OCI-M1 (cell line): ENCODE data around the gene ZC3H14.
A peak's percentile ranks its signal among the peaks of the same experiment; 100 is the strongest.
"Not testable (repeated sequence)": the region's sequence is repeated elsewhere in the genome, so short reads cannot be mapped to it uniquely, and the experiment has no call there.

ENCODE experiments used
- DNase-seq: peaks from one replicate; lab custom pipeline; 2025; lab: John Stamatoyannopoulos, UW

Gene ZC3H14, protein sequence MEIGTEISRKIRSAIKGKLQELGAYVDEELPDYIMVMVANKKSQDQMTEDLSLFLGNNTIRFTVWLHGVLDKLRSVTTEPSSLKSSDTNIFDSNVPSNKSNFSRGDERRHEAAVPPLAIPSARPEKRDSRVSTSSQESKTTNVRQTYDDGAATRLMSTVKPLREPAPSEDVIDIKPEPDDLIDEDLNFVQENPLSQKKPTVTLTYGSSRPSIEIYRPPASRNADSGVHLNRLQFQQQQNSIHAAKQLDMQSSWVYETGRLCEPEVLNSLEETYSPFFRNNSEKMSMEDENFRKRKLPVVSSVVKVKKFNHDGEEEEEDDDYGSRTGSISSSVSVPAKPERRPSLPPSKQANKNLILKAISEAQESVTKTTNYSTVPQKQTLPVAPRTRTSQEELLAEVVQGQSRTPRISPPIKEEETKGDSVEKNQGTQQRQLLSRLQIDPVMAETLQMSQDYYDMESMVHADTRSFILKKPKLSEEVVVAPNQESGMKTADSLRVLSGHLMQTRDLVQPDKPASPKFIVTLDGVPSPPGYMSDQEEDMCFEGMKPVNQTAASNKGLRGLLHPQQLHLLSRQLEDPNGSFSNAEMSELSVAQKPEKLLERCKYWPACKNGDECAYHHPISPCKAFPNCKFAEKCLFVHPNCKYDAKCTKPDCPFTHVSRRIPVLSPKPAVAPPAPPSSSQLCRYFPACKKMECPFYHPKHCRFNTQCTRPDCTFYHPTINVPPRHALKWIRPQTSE

DNA sequence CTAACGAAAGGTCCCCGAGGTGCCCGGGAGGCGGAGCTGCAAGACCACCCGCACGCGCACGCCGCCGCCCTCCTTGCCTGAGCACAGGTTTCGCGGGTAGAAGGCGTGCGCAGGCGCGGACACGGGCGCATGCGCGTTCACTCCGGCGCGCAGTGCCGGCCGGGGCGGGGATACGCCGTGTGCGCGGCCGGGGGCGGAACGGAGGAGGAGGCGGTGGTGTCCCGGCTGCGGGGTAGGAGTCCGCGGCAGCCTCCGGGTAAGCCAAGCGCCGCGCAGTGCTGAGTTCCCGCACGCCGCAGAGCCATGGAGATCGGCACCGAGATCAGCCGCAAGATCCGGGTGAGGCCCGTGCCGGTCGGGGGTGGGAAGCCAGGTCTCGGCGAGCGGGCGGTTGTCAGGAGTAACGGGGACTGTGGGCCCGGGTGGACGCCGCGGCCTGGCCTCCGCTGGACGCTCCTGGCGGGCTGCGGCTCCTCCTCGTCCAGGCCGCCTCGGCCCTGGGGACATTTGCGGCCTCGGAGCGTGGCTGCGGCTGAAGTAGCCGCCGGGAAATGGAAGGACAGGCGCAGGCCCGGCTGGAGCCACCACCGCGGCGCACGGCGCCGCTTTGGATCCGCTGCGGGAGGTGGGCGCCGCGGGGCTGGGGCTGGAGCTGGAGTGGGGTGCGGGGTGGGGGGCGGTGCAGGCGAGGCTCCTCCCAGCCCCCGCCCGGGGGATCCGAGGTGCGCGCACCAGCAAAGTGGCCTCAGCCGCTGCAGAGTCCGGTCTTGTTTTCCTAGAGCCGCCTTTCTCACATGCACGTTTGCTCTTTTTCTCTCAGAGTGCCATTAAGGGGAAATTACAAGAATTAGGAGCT is at the start of gene ZC3H14:
Gene ZC3H14 (plus strand): TSS at position 207 of the 856 bp plus-strand sequence. CDS start 97 bp downstream, at position 304.
- DNase-seq, result peak; percentile 87

DNA sequence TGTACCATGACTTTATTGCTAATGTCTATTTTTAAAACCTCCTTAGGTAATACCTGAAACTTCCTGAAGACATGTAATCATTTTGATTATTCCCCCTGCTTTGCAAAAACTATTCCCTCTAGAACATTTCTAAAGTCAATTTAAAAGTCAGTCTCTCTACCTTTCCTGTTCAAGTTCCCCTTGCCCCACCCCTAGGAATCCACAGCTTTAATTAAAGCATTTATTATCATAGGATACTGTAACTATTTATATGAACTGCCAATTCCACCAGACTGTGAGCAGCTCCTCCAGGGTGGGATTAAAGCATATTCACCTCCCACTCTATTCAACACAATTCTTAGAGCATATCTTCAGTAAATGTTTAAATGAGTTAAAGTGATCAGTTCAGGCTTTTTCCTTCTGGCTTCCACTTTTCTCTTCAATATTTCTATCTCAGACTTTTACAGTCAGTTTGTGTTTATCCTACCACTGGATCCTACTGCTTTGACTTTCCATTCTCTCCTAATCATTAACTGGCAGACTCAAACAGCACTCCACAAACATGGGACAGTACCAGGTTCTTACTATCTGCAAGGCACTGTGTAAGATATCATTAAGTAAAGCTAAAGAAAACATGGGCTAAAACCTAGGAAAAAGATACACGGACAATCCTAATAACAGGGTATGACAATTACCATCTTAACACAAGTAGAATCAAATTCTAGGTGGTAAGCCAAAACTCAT is 47.2 kb upstream of the ZC3H14 start:
- no peak for DNase-seq

DNA sequence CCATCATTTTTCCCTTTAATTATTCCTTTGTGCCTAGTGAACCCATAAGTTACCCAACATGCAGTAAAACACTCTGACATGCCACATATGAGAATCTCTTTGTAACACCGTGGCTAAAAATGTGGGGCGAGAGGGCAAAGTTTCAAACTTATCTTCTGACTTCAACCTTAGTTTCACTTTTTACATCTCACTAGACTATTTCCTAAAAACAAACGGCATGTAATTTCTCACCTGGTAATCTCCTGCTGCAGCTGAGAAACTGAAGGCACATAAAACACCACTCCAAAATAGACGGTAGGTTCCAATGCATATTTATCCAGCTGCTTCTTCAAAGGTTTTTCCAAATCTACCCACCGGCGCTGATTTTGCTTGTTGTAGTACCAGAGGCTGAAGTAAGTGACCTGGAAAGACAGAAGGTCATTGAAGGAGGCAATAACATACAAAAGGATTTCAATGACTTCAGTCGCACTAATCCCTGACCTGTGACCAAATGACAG is 45.9 kb upstream of the ZC3H14 start:
- DNase-seq, result no peak

DNA sequence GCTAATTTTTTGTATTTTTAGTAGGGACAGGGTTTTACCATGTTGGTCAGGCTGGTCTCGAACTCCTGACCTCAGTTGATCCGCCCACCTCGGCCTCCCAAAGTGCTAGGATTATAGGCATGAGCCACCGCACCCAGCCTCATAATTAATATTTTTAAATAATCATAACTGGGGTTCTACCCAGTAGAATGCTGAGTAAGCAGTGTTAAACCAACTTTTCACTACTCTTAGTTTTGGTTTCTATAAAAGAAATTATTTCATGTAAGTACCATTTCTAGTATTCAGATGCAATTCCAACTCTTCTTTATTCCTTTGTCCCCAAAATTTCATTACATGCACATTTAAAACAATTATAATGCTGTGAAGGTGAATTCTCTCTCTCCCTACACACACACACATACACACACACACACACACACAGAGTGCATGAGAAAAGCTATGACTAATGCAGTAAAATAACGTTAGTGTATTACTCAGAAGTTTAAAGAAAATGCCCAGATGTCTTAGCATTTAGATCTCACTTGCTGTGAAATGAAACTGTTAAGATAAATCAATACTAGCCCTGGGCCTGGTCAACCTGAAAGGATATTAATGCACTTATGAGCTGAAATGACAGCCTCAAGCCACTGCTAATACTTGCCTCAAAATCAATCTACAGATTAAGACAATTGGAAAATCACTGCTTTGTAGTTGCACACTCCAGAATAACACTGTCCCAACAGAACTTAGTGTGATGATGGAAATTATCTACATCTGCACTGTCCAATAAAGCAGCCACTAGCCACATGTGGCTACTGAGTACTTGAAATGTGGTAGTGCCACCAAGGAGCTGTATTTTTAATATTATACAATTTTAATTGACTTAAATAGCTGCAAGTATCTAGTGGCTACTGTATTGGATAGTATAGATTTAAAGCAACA is 44.0 kb upstream of the ZC3H14 start:
- no peak for DNase-seq

DNA sequence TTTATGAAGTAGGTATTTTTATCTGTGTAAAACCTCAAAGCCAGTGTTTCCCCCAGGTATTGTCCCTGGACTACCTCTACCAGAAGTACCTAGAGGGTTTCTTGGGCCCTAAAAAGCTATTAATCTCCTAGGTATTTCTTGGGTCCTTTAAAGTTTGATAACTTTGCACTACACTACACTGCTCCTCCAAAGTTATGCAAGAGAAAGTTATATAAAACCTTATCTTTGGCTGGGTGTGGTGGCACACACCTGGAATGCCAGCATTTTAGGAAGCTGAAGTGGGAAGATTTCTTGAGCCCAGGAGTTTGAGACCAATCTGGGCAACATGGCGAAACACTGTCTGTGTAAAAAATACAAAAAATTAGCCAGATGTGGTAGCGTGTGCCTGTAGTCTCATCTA is 42.9 kb upstream of the ZC3H14 start:
- DNase-seq, result no peak

DNA sequence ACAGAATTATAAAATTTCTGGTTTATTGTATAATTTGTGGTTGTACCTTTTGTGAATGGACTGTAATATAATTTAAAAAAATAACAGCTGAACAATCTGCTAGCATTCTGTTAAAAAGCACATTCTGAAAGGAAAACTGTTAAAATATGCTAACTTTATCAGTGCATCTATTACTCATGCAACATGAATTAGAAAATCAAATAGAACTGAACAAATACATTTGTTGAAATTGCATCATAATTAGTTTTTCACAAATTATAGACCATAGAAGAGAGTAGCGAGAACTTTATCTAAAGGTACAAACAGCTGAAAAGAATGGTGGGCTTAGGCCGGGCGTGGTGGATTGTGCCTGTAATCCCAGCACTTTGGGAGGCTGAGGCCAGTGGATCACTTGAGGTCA is 41.0 kb upstream of the ZC3H14 start:
- no peak for DNase-seq

DNA sequence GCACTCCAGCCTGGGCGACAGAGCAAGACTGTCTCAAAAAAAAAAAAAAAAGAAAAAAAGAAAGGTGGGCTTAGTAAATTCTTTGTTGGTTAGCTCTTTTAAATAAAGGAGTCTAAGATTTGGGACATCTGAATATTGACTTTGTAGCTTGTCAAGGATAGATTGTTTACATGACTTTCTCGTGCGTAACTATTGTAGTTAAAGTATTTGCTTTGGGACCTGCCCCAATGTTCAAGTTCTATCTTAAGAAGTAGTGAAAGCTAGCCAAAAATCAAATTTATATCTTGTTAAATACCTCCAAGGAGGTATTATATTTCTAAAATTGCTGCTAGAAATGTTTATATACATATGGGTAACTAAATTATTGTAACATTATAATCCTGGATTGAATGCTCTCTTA is 40.4 kb upstream of the ZC3H14 start:
- no peak for DNase-seq

DNA sequence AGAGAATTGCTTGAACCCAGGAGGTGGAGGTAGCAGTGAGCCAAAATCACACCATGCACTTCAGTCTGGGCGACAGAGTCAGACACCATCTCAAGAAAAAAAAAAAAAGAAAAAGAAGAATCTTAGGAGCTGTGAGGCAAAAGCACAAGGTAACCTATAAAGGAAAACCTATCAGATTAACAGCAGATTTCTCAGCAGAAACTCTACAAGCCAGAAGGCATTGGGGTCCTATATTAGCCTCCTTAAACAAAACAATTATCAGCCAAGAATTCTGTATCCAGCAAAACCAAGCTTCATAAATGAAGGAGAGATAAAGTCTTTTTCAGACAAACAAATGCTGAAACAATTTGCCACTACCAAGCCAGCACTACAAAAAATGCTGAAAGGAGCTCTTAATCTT is 32.9 kb upstream of the ZC3H14 start:
- not testable (repeated sequence) for DNase-seq

DNA sequence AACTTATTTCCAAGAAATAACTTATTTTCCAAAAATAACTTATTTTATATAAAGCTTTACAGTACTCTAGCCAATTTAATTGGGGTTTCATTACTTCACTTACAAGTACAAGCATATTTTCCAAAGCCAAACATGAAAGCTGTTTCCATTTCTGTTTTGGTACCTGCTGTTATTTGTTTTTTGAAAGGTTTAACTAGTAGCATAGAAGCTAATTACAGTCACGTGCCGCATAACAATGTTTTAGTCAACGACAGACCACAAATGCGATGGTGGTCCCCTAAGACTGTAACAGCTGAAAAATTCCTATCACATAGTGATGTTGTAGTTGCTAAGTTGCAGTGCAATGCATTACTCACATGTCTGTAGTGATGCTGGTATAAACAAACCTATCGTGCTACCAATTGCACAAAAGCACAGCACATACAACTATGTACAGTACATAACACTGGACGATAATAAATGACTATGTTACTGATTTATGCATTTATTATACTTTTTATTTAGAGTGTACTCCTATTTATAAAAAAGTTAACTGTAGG is 29.7 kb upstream of the ZC3H14 start:
- no peak for DNase-seq

DNA sequence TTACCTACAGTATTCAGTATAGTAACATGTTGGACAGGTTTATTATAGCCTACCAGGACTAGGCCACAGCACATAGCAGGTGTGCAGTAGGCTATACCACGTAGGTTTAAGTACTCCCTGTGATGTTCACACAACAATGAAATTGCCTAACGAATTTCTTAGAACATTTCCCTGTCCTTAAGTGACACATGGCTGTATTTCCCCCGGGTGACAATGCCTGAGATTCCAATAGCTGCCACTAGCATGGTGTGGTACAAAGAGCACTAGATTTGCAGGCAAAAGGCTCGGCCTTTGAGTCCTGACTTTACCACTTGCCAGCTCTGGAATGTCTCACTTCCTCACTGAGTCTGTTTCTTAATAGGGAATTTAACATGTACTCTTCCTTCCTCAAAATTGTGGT is 27.7 kb upstream of the ZC3H14 start:
- DNase-seq, result no peak

DNA sequence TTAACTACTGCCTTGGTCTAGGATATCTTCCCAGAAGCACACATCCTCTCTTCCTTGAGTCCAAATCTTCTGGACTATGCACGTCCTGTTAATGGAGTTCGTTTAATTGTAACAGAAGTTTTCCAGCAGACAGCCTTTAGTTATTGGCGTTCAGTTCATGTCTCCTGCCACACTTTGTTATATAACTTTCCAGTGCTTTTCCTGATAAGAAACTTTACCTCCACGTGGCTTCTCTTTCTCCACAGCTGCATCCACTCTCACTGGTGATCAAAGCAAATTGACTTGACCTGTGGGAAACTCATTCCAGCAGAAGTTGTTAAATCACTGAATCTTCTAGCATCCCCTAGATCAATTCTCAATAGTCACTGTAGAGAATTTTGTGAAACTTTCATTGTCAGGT is 27.0 kb upstream of the ZC3H14 start:
- no peak for DNase-seq

DNA sequence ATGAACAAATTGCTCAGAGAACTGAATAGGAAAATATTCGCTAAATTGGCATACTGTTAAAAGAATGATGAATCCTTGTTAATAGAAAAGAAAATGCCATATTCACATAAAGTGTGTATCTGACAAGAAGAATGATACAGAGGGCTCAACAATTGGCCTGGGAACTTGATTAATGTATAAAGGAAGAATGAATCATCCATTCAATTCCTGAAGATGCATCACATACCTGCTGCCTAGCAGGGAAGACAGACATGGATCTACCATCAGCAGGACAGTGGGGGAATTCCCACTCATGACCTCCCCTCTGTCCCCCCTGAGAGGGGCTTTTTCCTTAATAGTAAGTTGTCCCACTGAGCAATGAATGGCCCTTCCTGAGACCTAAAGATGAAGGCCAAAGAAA is 21.5 kb upstream of the ZC3H14 start:
- no peak for DNase-seq

DNA sequence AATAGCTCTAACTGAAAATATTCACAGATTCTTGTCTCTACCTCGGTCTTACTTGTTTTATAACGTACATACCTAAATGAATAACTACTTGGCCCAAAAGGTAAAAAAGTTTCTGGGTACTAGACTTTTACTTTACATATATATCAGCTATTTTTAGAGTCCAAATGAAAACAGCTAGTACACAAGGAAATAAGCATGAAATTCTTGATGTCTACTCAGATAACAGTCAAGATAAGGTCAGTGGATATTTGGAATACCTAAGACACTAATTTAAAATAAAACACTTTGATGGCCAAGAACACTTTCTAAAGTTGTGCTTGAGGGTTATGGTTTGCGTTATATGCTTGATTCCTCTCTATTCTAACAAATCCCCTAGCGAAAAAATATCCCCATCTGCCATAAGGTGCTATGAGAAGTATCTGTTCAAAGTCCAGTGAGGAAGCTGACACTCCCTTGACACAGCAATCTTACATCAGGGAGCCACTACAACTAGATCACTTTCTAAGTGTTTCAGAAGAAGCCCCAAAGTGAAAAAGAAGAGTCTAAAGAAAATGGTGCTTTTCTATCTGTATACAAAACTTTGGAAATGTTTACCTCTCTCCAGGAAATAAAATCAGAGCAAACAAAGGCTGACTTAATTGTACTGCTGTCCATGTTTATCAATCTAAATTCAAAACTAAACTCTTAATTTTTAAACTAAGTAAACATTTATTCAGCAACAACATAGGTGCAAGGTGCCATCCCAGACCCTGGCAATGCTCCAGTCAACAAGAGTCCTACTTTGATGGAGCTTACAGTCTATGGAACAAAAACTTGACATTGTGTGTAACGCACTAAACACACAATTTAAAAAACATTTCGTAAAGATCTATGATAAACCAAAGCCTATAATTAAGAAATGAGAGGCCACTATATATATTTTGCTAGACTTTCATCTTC is 19.7 kb upstream of the ZC3H14 start:
- DNase-seq, result no peak

DNA sequence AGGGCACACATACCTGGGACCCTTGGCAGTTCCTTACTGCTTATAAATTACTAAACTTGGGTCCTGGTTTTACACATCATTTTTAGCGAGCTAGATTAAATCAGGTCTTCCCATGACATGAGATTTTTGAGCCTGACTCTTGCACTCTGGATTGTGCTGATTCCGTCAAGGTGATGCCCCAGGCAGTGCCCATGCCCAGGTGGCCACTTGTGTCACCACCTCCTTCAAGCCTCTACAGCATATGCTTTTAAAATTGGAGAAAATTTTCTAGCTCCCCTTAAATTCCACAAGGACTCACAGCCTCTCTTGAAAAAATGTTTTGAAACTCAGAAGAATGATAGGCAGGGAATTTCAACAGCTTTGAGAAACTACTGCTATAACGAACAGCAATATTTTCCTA is 17.6 kb upstream of the ZC3H14 start:
- no peak for DNase-seq

DNA sequence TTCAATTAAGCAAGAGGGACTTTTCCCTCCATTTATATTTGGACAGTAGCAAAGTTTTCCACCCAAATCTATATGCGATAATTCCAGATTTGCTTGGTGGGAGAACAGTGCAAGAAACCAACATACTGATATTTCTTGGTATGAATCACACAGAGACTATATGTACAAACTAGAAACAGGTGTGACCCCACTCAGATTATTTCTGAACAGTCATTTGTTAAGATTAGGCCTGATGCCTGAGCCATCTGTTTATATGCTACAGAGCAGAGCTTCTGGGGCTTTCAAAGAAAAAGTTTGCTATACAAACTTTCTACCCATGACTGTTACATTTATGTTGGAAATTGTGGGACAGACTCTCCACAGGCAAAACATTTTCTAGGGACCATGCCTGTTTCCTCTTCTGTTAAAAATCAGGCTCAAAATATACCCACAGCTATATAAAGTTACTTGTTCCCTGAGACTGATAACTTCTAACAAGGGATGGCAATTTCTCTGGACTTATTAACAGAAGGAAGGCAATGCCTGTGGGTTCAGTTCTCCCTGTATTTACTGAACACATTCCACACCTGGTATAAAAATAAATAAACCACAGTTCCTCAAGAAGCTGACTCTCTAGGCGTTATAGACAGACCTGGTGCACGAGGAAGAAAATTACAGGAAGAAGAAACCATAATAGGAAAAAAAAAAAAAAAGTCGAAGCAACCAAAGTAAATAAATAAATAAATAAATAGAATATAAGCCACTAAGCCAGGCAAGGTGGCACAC is 16.0 kb upstream of the ZC3H14 start:
- no peak for DNase-seq

DNA sequence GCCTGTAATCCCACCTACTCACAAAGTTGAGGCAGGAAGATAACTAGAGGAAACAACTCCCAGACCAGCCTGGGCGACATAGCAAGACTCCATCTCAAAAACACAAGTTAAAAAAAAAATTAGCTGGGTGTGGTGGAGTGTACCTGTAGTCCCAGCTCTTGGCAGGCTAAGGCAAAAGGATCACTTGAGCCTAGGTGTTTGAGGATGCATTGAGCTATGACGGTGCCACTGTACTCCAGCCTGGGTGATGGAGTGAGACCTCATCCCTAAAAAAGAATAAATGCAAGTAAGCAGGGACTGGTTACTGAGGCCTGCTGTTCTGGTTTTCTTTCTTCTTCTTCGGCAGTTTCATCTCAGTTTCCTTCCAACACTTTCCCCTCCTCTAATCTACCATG is 15.5 kb upstream of the ZC3H14 start:
- DNase-seq, result no peak

DNA sequence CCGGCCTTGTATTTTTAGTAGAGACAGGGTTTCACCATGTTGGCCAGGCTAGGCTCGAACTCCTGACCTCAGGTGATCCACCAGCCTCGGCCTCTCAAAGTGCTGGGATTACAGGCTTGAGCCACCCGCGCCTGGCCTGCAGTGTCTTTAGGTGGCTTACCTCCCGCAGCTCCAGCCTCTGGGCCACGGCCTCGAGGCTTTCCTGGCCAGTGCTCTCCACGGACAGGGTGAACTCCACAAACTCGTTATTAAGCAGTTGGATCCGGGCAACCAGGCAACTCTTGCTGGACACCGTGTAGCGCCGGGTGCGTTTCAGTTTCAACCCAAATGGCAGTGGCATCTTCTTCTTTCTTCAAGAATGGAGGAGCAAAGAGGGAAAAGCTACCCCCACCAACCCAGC is 12.8 kb upstream of the ZC3H14 start:
- no peak for DNase-seq

DNA sequence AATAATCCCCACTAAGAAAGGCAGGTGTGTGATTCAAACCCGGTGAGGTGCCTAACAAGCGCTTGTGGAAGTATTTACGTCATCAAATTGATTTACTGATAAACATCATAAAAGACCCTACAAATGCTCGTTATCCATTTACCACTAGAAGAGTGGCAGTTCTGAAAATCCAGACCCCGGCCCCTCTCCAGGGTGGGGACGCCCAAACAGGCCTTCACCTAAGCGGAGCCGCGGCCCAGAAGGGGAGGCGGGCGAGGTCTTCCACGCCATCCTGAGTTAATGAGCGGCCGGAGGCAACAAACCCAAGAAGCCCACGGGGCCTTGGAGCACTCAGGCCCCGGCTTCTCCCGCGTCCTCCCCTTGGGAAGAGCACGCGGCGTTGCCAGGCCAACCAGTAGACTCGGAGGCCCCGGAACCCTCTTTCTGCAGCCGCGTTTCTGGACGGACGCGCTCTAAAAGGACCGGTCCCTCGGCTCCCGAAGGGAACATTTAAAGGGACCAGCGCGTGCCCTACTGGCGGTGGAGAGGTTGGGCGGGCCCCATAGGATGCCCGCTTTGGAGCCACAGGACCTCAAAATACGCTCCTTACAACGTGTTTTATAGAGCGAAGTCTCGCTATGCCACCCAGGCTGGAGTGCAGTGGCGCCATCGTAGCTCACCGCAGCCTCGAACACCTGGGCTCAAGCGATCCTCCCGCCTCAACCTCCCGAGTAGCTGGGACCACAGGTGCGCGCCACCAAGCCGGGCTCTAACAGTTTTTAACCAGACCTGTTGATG is 11.6 kb upstream of the ZC3H14 start:
- no peak for DNase-seq
